NCI-H748 (cell line): Measurements from ENCODE around the gene ARID4A.
"Not testable (repeated sequence)": the region's sequence is repeated elsewhere in the genome, so short reads cannot be mapped to it uniquely, and the experiment has no call there.

Experiments used
- DNase-seq: peaks from one replicate; lab custom pipeline; 2025; ENCODE audit not compliant: unreplicated experiment; lab: John Stamatoyannopoulos, UW

The ARID4A gene

DNA sequence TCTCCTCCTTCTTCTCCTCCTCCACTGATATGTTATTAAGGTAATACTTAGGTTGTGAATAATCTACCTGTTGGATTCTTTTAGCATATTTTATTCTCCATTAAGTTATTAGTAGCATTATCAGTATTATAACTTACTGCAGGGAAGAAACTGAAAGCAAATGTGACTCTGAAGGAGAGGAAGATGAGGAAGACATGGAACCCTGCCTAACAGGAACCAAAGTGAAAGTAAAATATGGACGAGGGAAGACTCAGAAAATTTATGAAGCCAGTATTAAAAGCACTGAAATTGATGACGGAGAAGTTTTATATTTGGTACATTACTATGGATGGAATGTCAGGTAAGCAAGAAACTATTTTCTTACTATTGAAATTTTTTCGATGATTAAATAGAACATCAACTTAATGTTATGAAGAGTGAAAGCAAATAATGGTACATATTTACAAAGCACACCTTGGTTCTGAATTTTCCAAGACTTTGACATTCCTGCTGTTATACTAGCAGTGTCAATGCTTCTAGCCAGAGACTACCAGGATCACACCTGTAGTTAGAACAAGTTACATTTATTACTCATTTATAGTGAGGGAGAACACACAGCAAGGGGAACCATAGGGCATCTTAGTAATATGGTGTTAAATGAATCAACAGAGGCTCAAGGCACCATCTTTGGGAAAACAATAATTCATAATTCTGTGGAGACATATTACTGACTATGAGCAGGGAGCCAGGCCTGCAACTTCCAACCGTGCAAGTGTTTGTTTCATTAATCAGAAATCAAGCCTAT, 55.4 kb downstream of the ARID4A start:
- DNase-seq = no peak

- no peak for DNase-seq
Measured at GRCh38 chr14:58354808-58355207, 56.5 kb downstream of the ARID4A start.

DNA sequence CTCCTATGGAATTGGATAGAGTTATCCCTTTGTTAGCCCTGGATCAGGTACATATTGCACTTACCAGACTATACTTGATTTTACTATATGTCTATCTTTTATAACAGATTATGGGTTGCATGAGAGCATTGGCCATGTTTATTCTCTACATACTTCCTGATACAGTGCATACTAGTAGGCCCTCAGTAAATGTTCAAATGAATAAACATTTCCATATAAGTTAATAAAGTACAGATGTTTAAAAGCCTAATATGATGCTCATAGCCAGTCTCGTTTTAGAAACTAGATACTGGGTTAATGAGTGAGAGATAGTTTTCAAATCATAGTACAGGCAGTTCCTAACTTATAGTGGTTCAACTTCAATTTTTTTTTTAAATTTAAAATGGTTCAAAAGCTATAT, 57.9 kb downstream of the ARID4A start:
- DNase-seq = no peak

DNA sequence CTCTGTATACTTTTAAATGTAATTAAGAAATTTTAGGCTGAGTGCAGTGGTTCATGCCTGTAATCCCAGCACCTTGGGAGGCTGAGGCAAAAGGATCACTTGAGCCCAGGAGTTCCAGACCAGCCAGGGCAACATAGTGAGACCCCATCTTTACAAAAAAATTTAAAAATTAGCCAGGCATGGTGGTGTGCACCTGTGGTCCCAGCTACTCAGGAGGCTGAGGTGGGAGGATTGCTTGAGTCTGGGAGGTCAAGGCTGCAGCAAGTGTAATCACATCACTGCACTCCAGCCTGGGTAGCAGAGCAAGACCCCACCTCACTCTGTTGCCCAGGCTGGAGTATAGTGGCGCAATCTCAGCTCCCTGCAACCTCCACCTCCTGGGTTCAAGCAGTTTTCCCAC, 63.9 kb downstream of the ARID4A start:
- DNase-seq = not testable (repeated sequence)

GRCh38 chr14:58362798-58363412, 64.5 kb downstream of the ARID4A start:
- peak; percentile 59 for DNase-seq

GRCh38 chr14:58364316-58364715, 66.0 kb downstream of the ARID4A start:
- no peak for DNase-seq

GRCh38 chr14:58367296-58367695, 68.9 kb downstream of the ARID4A start:
- no peak for DNase-seq

- no peak for DNase-seq
Measured at GRCh38 chr14:58368956-58369355, 70.6 kb downstream of the ARID4A start.

DNA sequence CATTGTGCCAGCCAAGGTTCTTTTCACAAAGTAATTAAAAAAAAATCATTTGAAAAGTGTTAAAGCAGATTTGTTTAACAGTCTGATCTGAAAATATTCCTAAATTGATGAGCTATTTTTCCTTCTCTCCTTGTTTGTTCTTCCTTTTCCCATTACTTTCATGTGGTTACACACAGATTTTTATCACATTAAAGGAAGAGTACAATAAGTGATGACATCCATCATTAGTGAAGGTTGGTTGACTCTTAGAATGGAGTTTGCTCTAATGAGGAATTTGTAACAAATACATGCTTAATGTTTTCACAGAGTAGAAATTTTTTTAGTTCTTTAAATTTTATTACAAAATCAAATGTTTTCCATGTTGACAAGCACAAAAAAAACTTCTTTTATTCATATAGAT, 78.4 kb downstream of the ARID4A start:
- DNase-seq = no peak

GRCh38 chr14:58390830-58391229, 92.5 kb downstream of the ARID4A start:
- DNase-seq = no peak

DNA sequence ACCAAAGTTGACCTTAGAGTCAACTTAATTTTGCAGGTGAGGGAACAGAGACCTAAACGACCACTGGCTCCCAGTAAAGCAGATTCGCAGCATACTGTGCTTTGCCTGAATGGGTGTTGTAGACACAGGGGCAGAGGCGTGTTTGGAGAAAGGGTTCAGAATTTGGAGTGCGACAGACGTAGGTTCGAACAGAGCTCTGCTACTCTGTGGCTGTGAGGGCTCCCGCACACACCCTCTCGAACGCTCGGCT, 97.1 kb downstream of the ARID4A start:
- no peak for DNase-seq

GRCh38 chr14:58395812-58396788, 97.7 kb downstream of the ARID4A start, which contains the start of gene TOMM20L:
Gene TOMM20L (plus strand): TSS chr14:58395930. CDS start chr14:58395958, 28 bp downstream.
- DNase-seq = peak; percentile 85

DNA sequence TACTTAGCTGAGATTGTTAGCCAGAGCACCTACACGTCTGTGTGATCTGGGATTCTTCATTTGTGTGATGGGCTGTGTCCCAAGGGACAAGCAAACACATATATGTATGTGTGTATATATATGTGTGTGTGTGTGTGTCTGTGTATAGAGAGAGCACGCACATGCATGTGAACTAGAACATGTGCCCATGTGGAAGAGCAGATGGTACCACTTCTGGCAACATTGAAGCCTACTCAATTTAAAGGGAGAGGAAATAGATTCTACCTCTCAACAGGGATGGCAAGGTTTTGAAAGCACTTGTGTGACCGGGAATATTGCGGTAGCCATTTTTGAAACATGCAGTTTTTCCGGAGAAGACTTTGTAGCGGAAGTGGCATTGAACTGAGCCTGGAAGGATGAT, 98.8 kb downstream of the ARID4A start:
- DNase-seq = no peak

DNA sequence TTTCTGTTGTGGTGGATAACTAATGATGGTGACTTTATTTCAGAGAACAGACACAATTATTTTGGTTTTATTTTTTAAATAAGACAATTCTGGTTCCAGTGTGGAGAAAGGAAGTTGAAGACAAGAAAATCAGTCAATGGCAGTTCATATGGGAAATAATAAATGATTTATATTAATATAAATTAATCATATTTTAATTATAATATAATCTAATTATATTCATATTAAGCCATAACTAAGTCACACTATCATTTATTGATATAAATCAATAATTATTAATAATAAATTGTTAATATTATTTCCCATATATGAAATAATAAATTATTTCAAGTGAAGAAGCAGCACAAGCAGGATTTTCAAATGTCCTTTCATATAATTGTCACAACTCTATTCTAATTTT, 100.1 kb downstream of the ARID4A start:
- DNase-seq = no peak

DNA sequence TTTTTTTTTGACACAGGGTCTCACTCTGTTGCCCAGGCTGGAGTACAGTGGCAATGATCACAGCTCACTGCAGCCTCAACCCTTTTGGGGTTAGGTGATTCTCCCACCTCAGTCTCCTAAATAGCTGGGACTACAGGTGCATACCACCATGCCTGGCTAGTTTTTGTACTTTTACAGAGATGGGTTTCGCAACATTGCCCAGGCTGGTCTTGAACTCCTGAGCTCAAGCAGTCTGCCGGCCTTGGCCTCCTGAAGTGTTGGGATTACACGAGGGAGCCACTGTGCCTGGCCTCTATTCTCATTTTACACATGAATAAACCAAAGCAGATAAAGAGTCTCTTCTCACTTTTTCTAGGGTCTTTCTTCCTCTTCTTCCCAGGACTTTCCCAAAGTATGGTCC, 100.5 kb downstream of the ARID4A start:
- no peak for DNase-seq

DNA sequence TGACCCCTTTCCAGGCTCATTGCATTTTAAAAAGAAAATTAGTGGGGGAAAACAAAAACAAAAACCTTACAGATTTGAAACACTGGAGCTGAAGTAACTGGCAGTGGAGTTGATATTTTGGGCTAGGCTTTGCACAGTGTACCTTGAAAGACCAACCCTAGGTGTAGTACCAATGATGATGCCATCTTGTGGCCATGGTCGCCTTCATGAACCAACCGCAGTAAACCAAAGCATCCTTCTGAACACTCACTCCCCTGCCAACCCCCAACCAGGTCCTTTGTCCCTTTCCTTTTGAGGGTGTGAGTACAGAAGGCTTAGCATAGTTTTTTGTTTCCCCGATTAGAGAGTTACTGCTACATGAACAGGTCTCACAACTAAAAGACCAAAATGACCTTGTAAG, 103.2 kb downstream of the ARID4A start:
- DNase-seq = peak; percentile 11

GRCh38 chr14:58408681-58409215, 110.4 kb downstream of the ARID4A start:
- no peak for DNase-seq

- no peak for DNase-seq
Measured at GRCh38 chr14:58414845-58415244, 116.5 kb downstream of the ARID4A start.

DNA sequence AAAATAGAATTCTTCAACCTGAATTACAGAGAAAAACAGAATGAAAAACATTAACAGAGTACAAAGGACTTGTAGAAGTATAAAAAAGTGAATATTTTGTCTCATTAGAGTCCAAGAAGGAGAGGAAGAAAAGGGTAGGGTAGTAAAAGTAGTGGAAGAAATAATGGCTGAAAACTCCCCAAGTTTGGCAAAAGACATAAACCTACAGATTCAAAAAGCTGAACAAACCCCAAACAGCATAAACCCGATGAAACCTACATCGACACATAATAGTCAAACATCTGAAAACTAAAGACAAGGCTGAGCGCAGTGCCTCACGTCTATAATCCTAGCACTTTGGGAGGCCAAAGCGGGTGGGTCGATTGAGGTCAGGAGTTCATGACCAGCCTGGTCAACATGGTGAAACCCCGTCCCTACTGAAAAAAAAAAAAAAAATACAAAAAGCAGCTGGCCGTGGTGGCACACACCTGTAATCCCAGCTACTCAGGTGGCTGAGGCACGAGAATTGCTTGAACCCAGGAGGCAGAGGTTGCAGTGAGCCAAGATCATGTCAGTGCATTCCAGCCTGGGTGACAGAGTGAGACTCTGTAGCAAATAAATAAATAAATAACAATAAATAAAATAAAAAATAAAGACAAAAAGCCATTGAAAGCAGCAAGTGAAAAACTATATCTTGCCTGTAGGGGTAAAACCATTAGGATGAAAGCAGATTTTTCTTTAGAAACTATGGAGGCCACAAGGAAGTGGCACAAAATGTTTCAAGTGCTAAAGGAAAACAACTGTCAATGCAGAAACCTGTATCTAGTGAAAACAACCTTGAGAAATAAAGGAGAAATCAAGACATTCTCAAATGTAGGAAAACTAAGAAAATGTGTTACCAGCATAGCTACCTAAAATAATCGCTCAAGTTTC, 117.5 kb downstream of the ARID4A start:
- DNase-seq = no peak

DNA sequence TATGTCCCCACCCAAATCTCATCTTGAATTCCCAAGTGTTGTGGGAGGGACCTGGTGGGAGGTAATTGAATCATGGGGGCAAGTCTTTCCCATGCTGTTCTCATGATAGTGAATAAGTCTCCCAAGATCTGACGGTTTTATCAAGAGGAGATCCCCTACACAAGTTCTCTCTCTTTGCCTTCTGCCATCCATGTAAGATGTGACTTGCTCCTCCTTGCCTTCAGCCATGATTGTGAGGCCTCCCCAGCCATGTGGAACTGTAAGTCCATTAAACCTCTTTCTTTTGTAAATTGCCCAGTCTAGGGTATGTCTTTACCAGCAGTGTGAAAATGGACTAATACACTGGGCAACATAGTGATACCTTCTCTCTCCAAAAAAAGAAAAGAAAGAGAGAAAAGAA, 118.6 kb downstream of the ARID4A start:
- not testable (repeated sequence) for DNase-seq
